HepG2 (cell line): ENCODE results near the gene COPS8. TPM values are rescaled to one million over a fixed set of nuclear protein-coding genes. Genes with fewer than 3 reads are reported as not detected.

Experiments
- ATAC-seq: fragments of 200-7000 bp; cut with Tn5 transposase; 3 replicates; pipeline ENCODE4 v1.9.1; 2020; ENCODE audit warnings: mild to moderate bottlenecking, moderate library complexity
- BruUV-seq: library from RNA; stranded (reverse); fragments of 400-500 nt; replicated peaks from 2 replicates; lab custom pipeline; 2021; lab: Mats Ljungman, UMichigan
- CTCF ChIA-PET: fragments of 300-600 bp; formaldehyde crosslinking; extraction: SDS; loops from one replicate; lab custom pipeline; 2021; ENCODE audit warnings: low total read pairs, inconsistent platforms, low intra/inter-chr PET ratio; lab: Yijun Ruan, JAX
- POLR2A ChIA-PET: fragments of 350-600 bp; sonication (Branson Sonifier 250); formaldehyde crosslinking; loops from one replicate; lab custom pipeline; 2020; ENCODE audit warnings: antibody characterized with exemption, inconsistent platforms; lab: Yijun Ruan, JAX
- DNase-seq: peaks from one replicate; pipeline ENCODE4 v3.0.0-alpha.2; 2015; ENCODE audit warnings: low spot score
- FAIRE-seq: peaks from 3 replicates; lab custom pipeline; 2011; peaks lifted over from hg19 to GRCh38; lab: Jason Lieb, UNC
- H2AFZ ChIP-seq: one replicate; pipeline ENCODE4 v1.6.1; 2011; ENCODE audit warnings: low read length, inconsistent platforms
- H3K27ac ChIP-seq: fragments of 300-600 bp; 3 replicates; pipeline ENCODE4 v1.8.0; 2011; ENCODE audit warnings: mixed run types, mild to moderate bottlenecking, mixed read lengths, low read length, inconsistent platforms; ENCODE audit not compliant: insufficient read depth; ENCODE audit errors: extremely low read length
- H3K27me3 ChIP-seq, 2 experiments: fragments of 200-600 bp in 1 of 2; 2 replicates in 1 of 2; 3 replicates in 1 of 2; pipeline versions ENCODE4 v1.6.0 to v1.8.0; 2011; ENCODE audit warnings: low read length in 2 of 2, mild to moderate bottlenecking in 2 of 2, moderate library complexity in 2 of 2, inconsistent platforms in 1 of 2; ENCODE audit not compliant: insufficient read depth in 2 of 2, control insufficient read depth in 1 of 2
- H3K36me3 ChIP-seq, 2 experiments: fragments of 200-600 bp in 1 of 2; replicated peaks in 1 of 2; 2 replicates in 1 of 2; 3 replicates in 1 of 2; pipeline versions ENCODE4 v1.5.1 to v1.8.0; 2011; ENCODE audit warnings: low read length in 2 of 2, inconsistent platforms in 1 of 2; ENCODE audit not compliant: insufficient read depth in 2 of 2, control insufficient read depth in 1 of 2
- H3K4me1 ChIP-seq: 2 replicates; pipeline ENCODE4 v1.5.1; 2012; ENCODE audit warnings: low read length, inconsistent platforms; ENCODE audit not compliant: insufficient read depth
- H3K4me2 ChIP-seq: 2 replicates; pipeline ENCODE4 v1.6.0; 2011; ENCODE audit warnings: low read depth, low read length, inconsistent platforms
- H3K4me3 ChIP-seq, 3 experiments: fragments of 200-600 bp in 1 of 3; sonication (generic), shearing (Covaris generic) in 1 of 3; replicated peaks in 1 of 3; 2 replicates each; pipeline ENCODE4 v1.5.1; 2011 to 2016; ENCODE audit warnings: low read length in 3 of 3, inconsistent platforms in 2 of 3, low read depth in 2 of 3, mild to moderate bottlenecking in 2 of 3, control low read depth in 1 of 3, mixed read lengths in 1 of 3; ENCODE audit not compliant: insufficient read depth in 1 of 3
- H3K79me2 ChIP-seq: one replicate; pipeline ENCODE4 v1.6.1; 2011; ENCODE audit warnings: low read length, inconsistent platforms; ENCODE audit not compliant: insufficient read depth
- H3K9ac ChIP-seq: 2 replicates; pipeline ENCODE4 v1.6.0; 2011; ENCODE audit warnings: mild to moderate bottlenecking, low read depth, low read length, inconsistent platforms; ENCODE audit not compliant: insufficient read depth
- H3K9me3 ChIP-seq: 2 replicates; pipeline ENCODE4 v1.5.1; 2012; ENCODE audit warnings: mild to moderate bottlenecking, low read length
- H4K20me1 ChIP-seq: 2 replicates; pipeline ENCODE4 v1.6.0; 2011; ENCODE audit warnings: inconsistent platforms, mild to moderate bottlenecking, low read length, moderate library complexity; ENCODE audit not compliant: insufficient read depth
- ETV6 ChIP-seq: sonication (generic); formaldehyde crosslinking; conservative IDR thresholded peaks from 2 replicates; pipeline ENCODE4 v1.4.0; 2020; ENCODE audit warnings: missing genetic modification reagents
- GTF3A ChIP-seq: sonication (generic); formaldehyde crosslinking; conservative IDR thresholded peaks from 2 replicates; pipeline ENCODE4 v1.4.0; 2020; ENCODE audit warnings: mild to moderate bottlenecking, missing genetic modification reagents
- MXD4 ChIP-seq: IDR thresholded peaks from 2 replicates; pipeline ENCODE4 v1.6.1; 2016; ENCODE audit warnings: mild to moderate bottlenecking, missing biosample characterization, missing genetic modification reagents
- POLR2G ChIP-seq: fragments of 200-400 bp; formaldehyde crosslinking; IDR thresholded peaks from 2 replicates; pipeline ENCODE4 v1.6.1; 2018; ENCODE audit warnings: mild to moderate bottlenecking, low read depth, low read length, moderate library complexity
- PRPF4 ChIP-seq: fragments of 200-400 bp; formaldehyde crosslinking; IDR thresholded peaks from 2 replicates; pipeline ENCODE4 v1.6.1; 2016; ENCODE audit warnings: low read length, low read depth; ENCODE audit not compliant: poor library complexity, severe bottlenecking
- SP4 ChIP-seq: sonication (generic); formaldehyde crosslinking; IDR thresholded peaks from 2 replicates; pipeline ENCODE4 v1.8.1; 2023; ENCODE audit warnings: mild to moderate bottlenecking, missing genetic modification reagents
- STAT6 ChIP-seq: sonication (generic); formaldehyde crosslinking; IDR thresholded peaks from 2 replicates; pipeline ENCODE4 v1.4.0; 2020; ENCODE audit warnings: missing genetic modification reagents, mild to moderate bottlenecking, borderline replicate concordance
- ZBTB42 ChIP-seq: sonication (generic); formaldehyde crosslinking; IDR thresholded peaks from 2 replicates; pipeline ENCODE4 v1.5.0; 2020; ENCODE audit warnings: mild to moderate bottlenecking, missing genetic modification reagents
- ZNF207 ChIP-seq: fragments of 450-650 bp; IDR thresholded peaks from 2 replicates; pipeline ENCODE4 v1.6.1; 2016; ENCODE audit warnings: antibody characterized with exemption, borderline replicate concordance
- ZNF251 ChIP-seq: sonication (generic); formaldehyde crosslinking; IDR thresholded peaks from 2 replicates; pipeline ENCODE4 v1.9.0; 2021; ENCODE audit warnings: mild to moderate bottlenecking, missing genetic modification reagents
- WGBS: methylation state at CpG from one replicate; pipeline ENCODE4 v1.1.6; 2017; ENCODE audit warnings: low lambda C conversion rate; 5-methylcytosine and 5-hydroxymethylcytosine counted together
- in situ Hi-C: cut with HindIII; loops from 2 replicates; pipeline ENCODE4 v1.10.0; 2017; ENCODE audit warnings: low pct_unique_long_range_greater_than_20kb; ENCODE audit not compliant: extremely low pct_ligation_motif_present
- intact Hi-C: fragments of 100-400 bp; cut with micrococcal nuclease; formaldehyde crosslinking; loops from one replicate; pipeline ENCODE4 v1.10.0; 2022; ENCODE audit not compliant: unreplicated experiment
- polyA plus RNA-seq, 8 experiments: library from polyadenylated mRNA; depleted of rRNA in 3 of 8; stranded (reverse) in 7 of 8; unstranded in 1 of 8; fragments of >200 nt; fragmentation: Illumina TruSeq in 4 of 8; extraction: Trizol in 4 of 8; gene quantifications; 2 replicates each; pipeline versions ENCODE4 v1.2.1 to v1.2.3, GENCODE V29; 2011 to 2016; ENCODE audit warnings: low read depth in 4 of 8, missing spikeins in 1 of 8, mixed read lengths in 1 of 8; ENCODE audit not compliant: insufficient read depth in 1 of 8
- total RNA-seq, 5 experiments: library from RNA; depleted of rRNA; stranded (reverse); fragments of >200 nt; fragmentation: Illumina TruSeq; extraction: Trizol; gene quantifications; 2 replicates each; pipeline ENCODE4 v1.2.3, GENCODE V29; 2016; ENCODE audit warnings: low read depth in 1 of 5
- TF ChIP-seq, protein P1 (sequence below): sonication (generic); formaldehyde crosslinking; IDR thresholded peaks from 2 replicates; pipeline ENCODE4 v1.5.1; 2020; ENCODE audit warnings: missing genetic modification reagents, mild to moderate bottlenecking, borderline replicate concordance
- TF ChIP-seq, protein P2 (sequence below): sonication (generic); formaldehyde crosslinking; IDR thresholded peaks from 2 replicates; pipeline ENCODE4 v1.8.1; 2023; ENCODE audit warnings: mild to moderate bottlenecking, inconsistent platforms, moderate library complexity, missing genetic modification reagents, borderline replicate concordance
- TF ChIP-seq, protein P3 (sequence below): sonication (generic); formaldehyde crosslinking; IDR thresholded peaks from 2 replicates; pipeline ENCODE4 v1.4.0; 2020; ENCODE audit warnings: missing genetic modification reagents

Gene COPS8
- total and polyA plus RNA-seq, 2 of the 13 experiments (the other 11 are each of a cell fraction or from before 2014, with no cell fraction given) = 86.3 to 96.6 TPM

DNA sequence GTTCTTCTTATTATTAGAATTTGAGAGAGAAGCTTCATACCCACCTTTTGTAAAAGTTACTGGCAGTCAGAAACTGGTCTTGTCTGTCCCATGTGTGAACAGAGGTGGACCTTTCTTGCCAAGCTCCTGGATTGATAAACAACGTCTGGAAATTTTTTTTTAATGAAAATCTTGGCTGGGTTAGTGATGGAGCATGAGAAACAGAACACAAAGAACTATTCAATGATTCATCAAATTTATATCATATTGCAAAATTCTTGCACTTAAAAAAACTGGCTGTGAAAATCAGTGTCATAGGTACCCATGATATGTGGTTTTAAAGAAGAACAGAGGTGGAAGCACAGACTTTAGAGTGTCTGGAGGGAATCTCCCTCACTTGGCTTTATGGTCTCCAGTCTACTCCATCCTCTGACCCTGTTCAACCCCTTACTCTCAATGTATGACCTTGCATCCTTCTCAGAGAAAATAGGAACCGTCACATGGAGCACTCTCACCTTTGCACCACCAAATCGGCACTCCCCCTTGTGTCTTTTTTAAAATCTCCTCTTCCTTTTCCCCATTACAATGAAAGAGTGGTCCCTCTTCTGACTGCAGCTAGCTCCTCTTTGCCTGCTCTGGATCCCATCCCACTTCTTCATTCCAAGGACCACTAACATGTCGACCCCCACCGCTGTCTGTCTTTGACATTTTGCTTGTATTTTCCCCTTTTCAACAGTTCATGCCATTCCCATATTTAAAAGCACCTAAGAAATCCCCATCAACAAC lies 58.2 kb downstream of the COPS8 start (continued):
- TF ChIP-seq STAT6 (CRISPR knock-in tag) (no peak), SP4 (no peak)
- TF ChIP-seq, protein P1, sequence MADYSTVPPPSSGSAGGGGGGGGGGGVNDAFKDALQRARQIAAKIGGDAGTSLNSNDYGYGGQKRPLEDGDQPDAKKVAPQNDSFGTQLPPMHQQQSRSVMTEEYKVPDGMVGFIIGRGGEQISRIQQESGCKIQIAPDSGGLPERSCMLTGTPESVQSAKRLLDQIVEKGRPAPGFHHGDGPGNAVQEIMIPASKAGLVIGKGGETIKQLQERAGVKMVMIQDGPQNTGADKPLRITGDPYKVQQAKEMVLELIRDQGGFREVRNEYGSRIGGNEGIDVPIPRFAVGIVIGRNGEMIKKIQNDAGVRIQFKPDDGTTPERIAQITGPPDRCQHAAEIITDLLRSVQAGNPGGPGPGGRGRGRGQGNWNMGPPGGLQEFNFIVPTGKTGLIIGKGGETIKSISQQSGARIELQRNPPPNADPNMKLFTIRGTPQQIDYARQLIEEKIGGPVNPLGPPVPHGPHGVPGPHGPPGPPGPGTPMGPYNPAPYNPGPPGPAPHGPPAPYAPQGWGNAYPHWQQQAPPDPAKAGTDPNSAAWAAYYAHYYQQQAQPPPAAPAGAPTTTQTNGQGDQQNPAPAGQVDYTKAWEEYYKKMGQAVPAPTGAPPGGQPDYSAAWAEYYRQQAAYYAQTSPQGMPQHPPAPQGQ (CRISPR knock-in tag) = no peak

DNA sequence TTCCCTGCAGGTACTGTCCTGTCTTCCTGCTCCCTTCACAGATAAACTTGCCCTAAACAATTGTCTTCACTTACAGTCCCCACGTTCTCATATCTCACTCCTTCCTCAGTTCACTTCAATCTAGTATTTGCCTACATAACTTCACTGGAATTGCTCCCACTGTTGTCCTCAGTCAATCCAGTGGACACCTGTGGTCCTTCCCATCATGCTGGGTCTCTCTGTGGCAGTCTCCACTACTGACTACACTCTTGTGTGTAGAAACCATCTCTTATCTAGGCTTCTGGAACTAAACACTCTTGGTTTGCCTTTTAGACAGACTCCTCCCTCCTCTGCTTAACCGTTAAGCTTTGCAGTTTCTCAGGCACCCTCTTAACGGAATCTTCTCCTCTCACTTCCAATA lies 58.8 kb downstream of the COPS8 start:
- no peak overlapping the region for H3K9ac ChIP-seq
- in situ Hi-C loops = no loop called here
- no peak overlapping the region for H3K27ac ChIP-seq
- H3K4me3 ChIP-seq = no peak overlapping the region
- ATAC-seq (no peak), DNase-seq (no peak), FAIRE-seq (no peak)
- H2AFZ ChIP-seq = no peak overlapping the region
- H4K20me1 ChIP-seq = no peaks in the 10 kb centered on the region
- peaks cover 26% of the 10 kb centered on the region for H3K9me3 ChIP-seq
- POLR2A ChIA-PET = no interaction called here
- H3K27me3 ChIP-seq = no peaks in the 10 kb centered on the region
- no peak overlapping the region for H3K4me2 ChIP-seq
- H3K4me1 ChIP-seq = no peaks in the 10 kb centered on the region
- H3K79me2 ChIP-seq = no peaks in the 10 kb centered on the region
- CTCF ChIA-PET = no interaction called here
- WGBS = 29% methylated on average over 3 of the region's 3 CpGs
- no TSS peak for BruUV-seq
- intact Hi-C loops = no loop called here
- H3K36me3 ChIP-seq = no peaks in the 10 kb centered on the region
- TF ChIP-seq ZBTB42 = no peak
- no peak for TF ChIP-seq PRPF4
- TF ChIP-seq, protein P2, sequence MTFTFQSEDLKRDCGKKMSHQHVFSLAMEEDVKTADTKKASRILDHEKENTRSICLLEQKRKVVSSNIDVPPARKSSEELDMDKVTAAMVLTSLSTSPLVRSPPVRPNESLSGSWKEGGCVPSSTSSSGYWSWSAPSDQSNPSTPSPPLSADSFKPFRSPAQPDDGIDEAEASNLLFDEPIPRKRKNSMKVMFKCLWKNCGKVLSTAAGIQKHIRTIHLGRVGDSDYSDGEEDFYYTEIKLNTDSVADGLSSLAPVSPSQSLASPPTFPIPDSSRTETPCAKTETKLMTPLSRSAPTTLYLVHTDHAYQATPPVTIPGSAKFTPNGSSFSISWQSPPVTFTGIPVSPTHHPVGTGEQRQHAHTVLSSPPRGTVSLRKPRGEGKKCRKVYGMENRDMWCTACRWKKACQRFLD (CRISPR knock-in tag) = no peak
- TF ChIP-seq GTF3A (CRISPR knock-in tag) = no peak
- no peak for TF ChIP-seq ZNF207
- TF ChIP-seq MXD4 (CRISPR knock-in tag) = no peak
- TF ChIP-seq ZNF251 (CRISPR knock-in tag) = no peak
- TF ChIP-seq, protein P3, sequence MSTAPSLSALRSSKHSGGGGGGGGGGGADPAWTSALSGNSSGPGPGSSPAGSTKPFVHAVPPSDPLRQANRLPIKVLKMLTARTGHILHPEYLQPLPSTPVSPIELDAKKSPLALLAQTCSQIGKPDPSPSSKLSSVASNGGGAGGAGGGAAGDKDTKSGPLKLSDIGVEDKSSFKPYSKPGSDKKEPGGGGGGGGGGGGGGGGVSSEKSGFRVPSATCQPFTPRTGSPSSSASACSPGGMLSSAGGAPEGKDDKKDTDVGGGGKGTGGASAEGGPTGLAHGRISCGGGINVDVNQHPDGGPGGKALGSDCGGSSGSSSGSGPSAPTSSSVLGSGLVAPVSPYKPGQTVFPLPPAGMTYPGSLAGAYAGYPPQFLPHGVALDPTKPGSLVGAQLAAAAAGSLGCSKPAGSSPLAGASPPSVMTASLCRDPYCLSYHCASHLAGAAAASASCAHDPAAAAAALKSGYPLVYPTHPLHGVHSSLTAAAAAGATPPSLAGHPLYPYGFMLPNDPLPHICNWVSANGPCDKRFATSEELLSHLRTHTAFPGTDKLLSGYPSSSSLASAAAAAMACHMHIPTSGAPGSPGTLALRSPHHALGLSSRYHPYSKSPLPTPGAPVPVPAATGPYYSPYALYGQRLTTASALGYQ (CRISPR knock-in tag) = no peak
- TF ChIP-seq ETV6 (CRISPR knock-in tag) = no peak
- no peak for TF ChIP-seq POLR2G
